Measurements from ENCODE around the gene FARSB. TPM values are rescaled to one million over a fixed set of nuclear protein-coding genes. Genes with fewer than 3 reads are reported as not detected.

The FARSB gene
- total and polyA plus RNA-seq, 2 donors (not counting 3 experiments of a cell fraction or from before 2014, with no cell fraction given) = 12.7 to 29.4 TPM

DNA sequence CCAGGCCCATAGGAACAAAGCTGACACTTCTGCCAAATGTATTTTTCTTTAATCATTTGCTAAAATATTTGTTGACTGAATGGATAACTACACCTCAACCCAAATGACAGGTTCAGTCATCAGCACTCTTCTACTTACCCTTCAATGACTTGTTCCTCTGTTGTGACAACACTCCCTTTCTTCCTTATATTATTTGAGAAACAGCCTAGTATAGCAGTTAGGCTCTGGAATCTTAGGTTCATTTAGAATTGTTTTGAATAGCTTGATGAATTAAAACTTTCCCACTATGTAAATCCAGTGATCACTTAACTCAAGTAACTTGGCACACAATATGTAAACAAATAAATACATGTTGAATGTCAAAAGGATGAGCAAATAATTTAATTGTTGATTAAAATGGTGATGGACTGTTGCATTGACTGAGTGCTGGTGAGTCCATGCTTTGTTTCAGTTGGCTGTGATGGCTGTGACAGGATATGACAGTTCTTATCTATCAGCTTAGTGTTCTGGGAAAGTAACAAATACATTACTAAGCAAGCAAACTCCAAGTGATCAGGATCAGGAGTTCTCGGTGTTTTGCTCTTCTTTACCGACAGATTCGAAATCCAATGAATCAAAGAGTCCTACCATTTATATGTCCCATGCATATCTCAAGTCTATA, 12.7 kb upstream of the FARSB start:
- H3K9me3 ChIP-seq (replicated peaks; ENCODE audit: control insufficient read depth, insufficient read depth, low read length) = no peaks in the 10 kb centered on the region
- FAIRE-seq (no peak), DNase-seq (ENCODE audit: low read depth, low spot score) (no peak)
- no peak overlapping the region for H3K27ac ChIP-seq (ENCODE audit: insufficient read depth, low read depth, low read length)
- H3K79me2 ChIP-seq (ENCODE audit: control insufficient read depth, insufficient read depth, low read length) = no peaks in the 10 kb centered on the region
- ChIA-PET CTCF (no interaction called here), POLR2A (no interaction called here)
- BruUV-seq (replicated peaks) = no TSS peak
- no peaks in the 10 kb centered on the region for H3K36me3 ChIP-seq (ENCODE audit: control insufficient read depth in 2 of 2, extremely low read depth in 1 of 2, insufficient read depth in 2 of 2, low read length in 2 of 2)
- no peak overlapping the region for H3K4me2 ChIP-seq (ENCODE audit: insufficient read depth, low read length)
- dilution Hi-C loops (cut with MboI; ENCODE audit: extremely low pct_ligation_motif_present, low sequenced_read_pairs) = no loop called here
- peaks cover 4% of the 10 kb centered on the region for H3K4me1 ChIP-seq (ENCODE audit: control insufficient read depth, extremely low read depth, insufficient read depth, low read length)
- intact Hi-C loops (cut with micrococcal nuclease) = no loop called here
- H3K4me3 ChIP-seq (replicated peaks in 1 of 3; ENCODE audit: insufficient read depth in 1 of 3, low read depth in 1 of 3, low read length in 3 of 3) = no peak overlapping the region
- no peak overlapping the region for H3K9ac ChIP-seq (replicated peaks; ENCODE audit: extremely low read depth, insufficient read depth, low read length)
- H2AFZ ChIP-seq (ENCODE audit: low read depth, low read length) = no peak overlapping the region
- peaks cover 27 to 29% of the 10 kb centered on the region in 2 experiments for H3K27me3 ChIP-seq (ENCODE audit: control insufficient read depth in 2 of 2, insufficient read depth in 2 of 2, low read length in 2 of 2)
- TF ChIP-seq POLR2A (IDR thresholded peaks at IDR 0.05; ENCODE audit: low read depth, low read length) (no peak), MYC (IDR thresholded peaks at IDR 0.05; ENCODE audit: low read depth, low read length) (no peak), GATA2 (IDR thresholded peaks at IDR 0.05; ENCODE audit: insufficient read depth, insufficient read length, low read depth, low read length) (no peak), JUN (IDR thresholded peaks at IDR 0.05; ENCODE audit: borderline replicate concordance, insufficient read depth, insufficient read length, low read depth) (no peak), EZH2 (IDR thresholded peaks at IDR 0.05; ENCODE audit: borderline replicate concordance, low read depth, low read length, severe bottlenecking) (no peak), POLR2AphosphoS5 (IDR thresholded peaks at IDR 0.05; ENCODE audit: insufficient read depth, low read depth, low read length) (no peak), FOS (IDR thresholded peaks at IDR 0.05; ENCODE audit: borderline replicate concordance, insufficient read depth, low read length) (no peak), CTCF (IDR thresholded peaks at IDR 0.05; ENCODE audit: extremely low read depth in 1 of 2, insufficient read depth in 1 of 2, low read depth in 1 of 2, low read length in 2 of 2) (no peak)
- TF ChIP-seq, protein P1, sequence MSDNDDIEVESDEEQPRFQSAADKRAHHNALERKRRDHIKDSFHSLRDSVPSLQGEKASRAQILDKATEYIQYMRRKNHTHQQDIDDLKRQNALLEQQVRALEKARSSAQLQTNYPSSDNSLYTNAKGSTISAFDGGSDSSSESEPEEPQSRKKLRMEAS (IDR thresholded peaks at IDR 0.05; ENCODE audit: insufficient read depth, insufficient read length) = no peak
- H3K9me1 ChIP-seq (replicated peaks; ENCODE audit: control insufficient read depth, extremely low read depth, insufficient read depth, low read length) = no peaks in the 10 kb centered on the region
- no peaks in the 10 kb centered on the region for H4K20me1 ChIP-seq (replicated peaks; ENCODE audit: control insufficient read depth, extremely low read depth, insufficient read depth, low read length)

All from endothelial cell of umbilical vein (primary cell).